Posterior vena cava (tissue), 2 donors: ENCODE measurements around the gene PRKD1. TPM values are rescaled to one million over a fixed set of nuclear protein-coding genes. Genes with fewer than 3 reads are reported as not detected.
"Not testable (repeated sequence)": the region's sequence is repeated elsewhere in the genome, so short reads cannot be mapped to it uniquely, and the experiment has no call there.

Experiments used
- DNase-seq: peaks from one replicate; pipeline ENCODE4 v3.0.0-alpha.2; 2020; ENCODE audit warnings: low spot score
- intact Hi-C, 2 donors: fragments of 100-400 bp; cut with DNase I; formaldehyde crosslinking; loops; one replicate each; pipeline versions ENCODE4 v1.14.1 to v1.14.2; 2022 to 2023
- total RNA-seq, 2 donors: library from RNA; stranded (reverse); fragmentation: NEBNext Ultra II Directional; extraction: Animal tissue kit (Norgen Biotek cat#: 25700); gene quantifications; one replicate each; pipeline ENCODE4 v1.2.1, GENCODE V29; 2021
- donor health status: DM: yes; HTN: yes; CAD: no.
- donor health status: DM: yes; HTN: yes; CAD: no.

PRKD1 gene
- total RNA-seq, 2 donors from 2014 or later: 38.7 to 44.2 TPM

DNA sequence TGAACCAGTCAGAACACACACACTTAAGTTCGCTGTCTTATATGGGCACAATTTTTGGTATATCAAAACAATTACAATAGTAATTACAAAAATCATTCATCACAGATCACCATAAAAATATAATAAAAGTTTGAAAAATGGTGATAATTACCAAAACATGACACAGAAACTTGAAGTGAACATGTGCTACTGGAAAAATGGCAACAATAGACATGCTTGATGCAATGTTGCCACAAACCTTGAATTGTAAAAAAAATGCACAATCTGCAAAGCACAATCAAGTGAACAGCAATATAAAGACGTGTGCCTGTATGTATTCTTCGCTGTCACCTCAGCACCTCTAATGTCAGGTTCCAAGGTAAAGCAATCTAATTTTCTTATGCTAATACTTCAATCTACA, 117.6 kb downstream of the PRKD1 start:
- intact Hi-C loops: no loop called here

DNA sequence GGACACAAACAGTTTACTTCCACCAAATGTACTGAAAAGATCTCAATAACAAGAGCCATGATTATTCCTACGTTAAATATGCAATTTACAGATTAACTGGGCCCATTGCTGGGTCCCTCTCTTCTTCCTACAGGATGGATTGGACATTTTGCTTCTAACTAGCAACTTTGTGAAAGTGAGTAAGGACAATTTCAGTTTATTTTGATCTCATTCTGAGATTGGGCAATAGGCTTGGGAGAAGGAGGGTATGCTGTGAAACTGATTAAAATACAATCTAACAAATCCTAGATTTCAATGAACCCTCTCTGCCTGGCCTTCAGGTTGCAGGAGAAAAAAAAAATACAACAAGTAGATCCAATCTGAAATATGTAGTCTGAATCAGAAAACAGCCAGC, 121.5 kb downstream of the PRKD1 start:
- intact Hi-C loops: no loop called here

More for the DNA sequence above, 117.6 kb downstream of the PRKD1 start:
- no peak for DNase-seq

DNA sequence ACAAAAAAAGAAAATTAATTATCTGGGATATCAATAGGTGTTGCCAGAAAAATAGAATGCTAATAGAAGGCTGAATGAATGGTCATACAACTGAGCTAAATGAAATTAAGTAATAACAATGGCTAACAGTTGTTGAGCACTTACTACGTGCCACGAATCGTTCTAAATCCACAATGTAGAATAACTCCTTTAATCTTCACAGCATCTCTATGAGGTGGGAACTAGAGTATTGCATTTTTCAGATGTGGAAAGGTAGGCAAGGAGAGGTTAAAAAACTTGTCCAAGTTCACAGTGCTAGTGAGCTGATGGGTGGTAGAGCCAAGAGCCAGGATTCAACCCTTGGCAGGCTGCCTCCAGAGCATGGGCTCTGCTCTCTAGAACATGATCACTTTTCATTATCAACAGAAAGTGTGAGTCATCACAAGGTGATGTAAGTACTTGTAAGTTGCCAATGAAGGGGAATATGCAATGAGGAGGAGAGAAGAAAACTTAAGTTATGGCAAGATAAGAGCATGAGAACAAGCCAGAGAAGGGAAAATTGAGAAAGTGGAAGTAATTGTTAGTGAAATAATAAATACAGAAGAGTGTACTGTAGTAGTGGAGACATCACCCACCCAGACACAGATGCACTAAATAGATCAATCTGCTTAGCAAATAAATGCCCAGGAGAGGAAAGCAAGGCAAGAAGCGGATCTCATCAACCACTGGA, 122.1 kb downstream of the PRKD1 start:
- intact Hi-C loops: no loop called here
- peak; percentile 87 for DNase-seq

More for the DNA sequence above, 121.5 kb downstream of the PRKD1 start:
- DNase-seq: no peak

DNA sequence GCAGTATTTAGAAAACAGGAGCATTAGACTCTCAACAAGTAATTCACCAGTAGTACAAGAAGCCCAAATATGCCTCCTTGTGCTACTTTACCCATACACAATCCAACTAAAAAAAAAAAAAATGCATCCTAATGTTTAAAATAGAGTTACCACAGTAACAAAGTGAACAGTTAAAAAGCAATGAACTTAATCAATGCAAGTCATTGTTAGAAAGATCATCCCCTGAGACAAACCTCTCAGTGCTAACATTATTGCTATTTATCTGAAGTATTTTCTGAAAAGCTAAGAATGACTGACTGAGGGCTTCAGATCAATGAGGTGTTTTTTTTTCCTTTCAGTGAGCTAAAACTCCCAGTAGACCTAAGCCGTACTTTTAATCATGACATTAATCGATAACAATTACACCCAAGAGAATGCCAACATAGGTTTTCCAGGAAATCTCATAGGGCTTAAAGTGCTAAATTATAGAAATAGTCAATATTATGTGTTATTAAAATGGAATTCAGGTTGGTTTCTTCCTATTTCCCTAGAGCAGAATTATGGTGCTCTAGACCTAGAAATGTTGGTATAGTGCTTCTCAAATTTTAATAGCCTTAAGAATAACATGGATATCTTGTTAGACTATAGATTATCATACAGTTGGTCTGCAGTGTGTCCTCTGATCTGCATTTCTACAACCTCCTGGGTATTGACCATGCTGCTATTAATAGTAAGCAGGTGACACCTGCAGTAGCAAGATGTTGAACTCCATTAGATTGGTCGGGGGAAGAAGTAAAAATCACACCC, 123.0 kb downstream of the PRKD1 start:
- intact Hi-C loops: no loop called here
- DNase-seq: no peak

GRCh38 chr14:29803045-29803444, 124.6 kb downstream of the PRKD1 start:
- no peak for DNase-seq
- intact Hi-C loops: no loop called here

DNA sequence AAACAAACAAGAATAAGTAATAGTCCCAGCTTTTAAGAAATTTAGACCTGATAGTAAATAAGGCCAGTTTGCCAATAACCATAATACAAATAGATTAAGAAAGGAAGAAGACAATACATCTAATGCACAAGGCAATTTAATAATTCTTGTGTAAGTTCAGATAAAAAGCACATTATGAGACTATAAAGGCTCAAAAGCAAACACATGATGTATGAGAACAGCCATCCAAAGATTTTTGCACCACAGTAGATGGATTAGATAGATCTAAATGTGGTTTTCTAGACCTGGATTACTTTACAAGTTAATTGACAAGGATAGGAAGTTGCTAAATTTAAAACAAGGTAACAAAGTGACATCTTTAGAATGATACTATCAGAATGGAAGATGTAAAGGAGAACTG, 125.4 kb downstream of the PRKD1 start:
- intact Hi-C loops: no loop called here
- no peak for DNase-seq

- intact Hi-C loops: no loop called here
- no peak for DNase-seq
Measured at GRCh38 chr14:29800961-29801360, 126.7 kb downstream of the PRKD1 start.

DNA sequence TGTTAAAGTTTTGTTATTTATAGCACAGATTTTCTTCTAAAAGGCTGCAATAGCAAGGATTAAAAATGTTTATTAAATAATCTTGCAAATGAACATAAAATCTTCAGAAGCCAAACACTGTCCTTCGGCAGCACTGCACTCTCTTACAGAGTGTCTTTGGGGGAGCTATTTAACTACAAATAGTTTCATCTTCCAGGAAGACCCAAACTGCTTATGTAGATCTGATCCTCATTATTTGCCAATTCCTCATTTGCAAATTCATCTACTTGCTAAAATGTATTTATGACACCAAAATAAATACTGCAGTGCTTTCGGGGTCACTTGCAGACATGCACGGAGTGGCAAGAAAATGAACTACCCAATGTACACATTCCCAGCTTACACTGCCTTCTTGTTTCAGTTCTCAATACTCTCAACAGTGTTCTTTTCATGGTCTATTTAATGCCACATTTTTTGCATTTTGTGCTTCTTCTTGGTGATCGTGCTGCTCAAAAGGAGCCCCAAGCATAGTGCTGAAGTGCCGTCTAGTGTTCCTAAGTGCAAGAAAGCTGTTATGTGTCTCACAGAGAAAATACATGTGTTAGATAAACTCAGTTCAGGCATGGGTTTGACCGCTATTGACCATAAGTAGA, 128.1 kb downstream of the PRKD1 start:
- intact Hi-C loops: no loop called here
- DNase-seq: no peak

- intact Hi-C loops: no loop called here
- no peak for DNase-seq
Measured at GRCh38 chr14:29798811-29799210, 128.8 kb downstream of the PRKD1 start.

DNA sequence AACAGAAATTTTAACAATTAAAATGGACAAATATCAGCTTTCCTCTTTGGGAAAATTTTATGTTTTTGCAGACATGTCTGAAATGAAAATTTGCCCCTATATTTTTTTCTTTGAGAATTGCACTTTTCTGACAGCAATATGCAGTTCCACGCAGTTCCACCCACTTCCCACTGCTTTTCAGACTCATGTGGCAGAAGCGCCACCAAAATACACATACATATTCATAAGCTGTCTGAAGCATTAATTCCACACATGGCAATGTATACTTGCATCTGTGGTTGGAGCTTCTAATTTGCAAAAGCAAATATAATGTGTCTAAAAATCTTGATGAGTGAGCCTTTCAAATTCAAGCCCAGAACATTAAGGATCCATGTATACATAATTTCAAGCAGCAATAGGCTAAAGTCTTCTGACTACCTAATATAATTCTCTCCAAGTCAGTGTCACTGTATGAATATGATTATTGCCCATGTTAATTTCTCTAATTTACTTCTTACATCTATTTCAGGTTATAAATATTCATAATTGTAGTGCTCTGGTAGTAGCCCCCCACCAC, 129.5 kb downstream of the PRKD1 start:
- intact Hi-C loops: no loop called here
- DNase-seq: no peak

- intact Hi-C loops: no loop called here
- no peak for DNase-seq
Measured at GRCh38 chr14:29796853-29797252, 130.8 kb downstream of the PRKD1 start.

DNA sequence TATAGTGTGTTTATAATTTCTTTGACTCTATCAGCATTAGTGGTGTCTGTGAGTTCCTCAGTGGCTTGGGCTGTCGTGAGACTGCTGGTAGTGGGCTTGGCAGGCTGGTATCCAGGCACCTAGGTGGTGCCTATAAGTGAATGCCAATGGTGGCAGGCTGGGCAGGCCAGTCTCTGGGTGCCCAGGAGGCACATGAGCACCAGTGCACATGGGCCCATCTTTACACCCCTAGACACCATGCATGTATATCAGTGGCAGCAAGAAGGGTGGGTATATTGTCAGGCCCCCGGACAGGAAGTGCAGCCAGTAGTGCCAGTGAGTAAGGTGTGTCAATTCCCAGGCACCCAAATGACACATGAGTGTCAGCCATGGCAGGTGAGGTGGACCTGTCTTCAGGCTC, 138.2 kb downstream of the PRKD1 start:
- intact Hi-C loops: no loop called here
- no peak for DNase-seq

GRCh38 chr14:29788093-29788492, 139.6 kb downstream of the PRKD1 start:
- DNase-seq: no peak
- intact Hi-C loops: no loop called here

- intact Hi-C loops: no loop called here
Measured at GRCh38 chr14:29783556-29783955, 144.1 kb downstream of the PRKD1 start.

GRCh38 chr14:29782041-29782440, 145.6 kb downstream of the PRKD1 start:
- DNase-seq: no peak
- intact Hi-C loops: no loop called here

More at GRCh38 chr14:29783556-29783955, 144.1 kb downstream of the PRKD1 start:
- DNase-seq: no peak

DNA sequence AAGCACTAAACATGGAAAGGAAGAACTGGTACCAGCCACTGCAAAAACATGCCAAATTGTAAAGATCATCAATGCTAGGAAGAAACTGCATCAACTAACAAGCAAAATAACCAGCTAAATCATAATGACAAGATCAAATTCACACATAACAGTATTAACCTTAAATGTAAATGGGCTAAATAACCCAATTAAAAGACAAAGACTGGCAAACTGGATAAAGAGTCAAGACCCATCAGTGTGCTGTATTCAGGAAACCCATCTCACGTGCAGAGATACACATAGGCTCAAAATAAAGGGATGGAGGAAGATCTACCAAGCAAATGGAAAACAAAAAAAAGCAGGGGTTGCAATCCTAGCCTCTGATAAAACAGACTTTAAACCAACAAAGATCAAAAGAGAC, 150.5 kb downstream of the PRKD1 start:
- intact Hi-C loops, DNase-seq: not testable (repeated sequence)

- intact Hi-C loops: no loop called here
- DNase-seq: no peak
Measured at GRCh38 chr14:29773990-29774389, 153.7 kb downstream of the PRKD1 start.

DNA sequence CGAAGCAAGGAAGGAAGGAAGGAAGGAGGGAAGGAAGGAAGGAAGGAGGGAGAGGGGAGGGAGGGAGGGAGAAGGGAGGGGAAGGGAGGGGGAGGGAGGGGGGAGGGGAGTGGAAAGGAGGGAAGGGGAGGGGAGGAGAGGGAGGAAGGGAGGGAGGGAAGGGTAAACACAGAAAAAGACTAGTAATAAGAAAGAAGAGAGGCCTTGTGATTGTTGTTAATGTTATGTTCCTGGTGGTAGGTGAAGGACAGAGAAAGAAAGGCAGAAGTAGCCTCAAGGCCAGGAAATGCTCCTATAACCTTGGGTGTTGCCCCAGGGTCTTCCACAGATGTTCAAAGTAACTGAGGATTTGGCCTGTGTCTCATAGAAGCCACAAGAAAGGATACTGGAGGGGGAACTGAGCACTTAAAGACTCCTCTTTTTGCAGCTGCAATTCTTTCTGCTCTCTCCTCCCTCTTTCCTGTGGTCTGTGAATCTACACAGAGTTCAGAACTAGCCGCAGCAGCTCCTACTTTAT, 164.2 kb downstream of the PRKD1 start:
- intact Hi-C loops: no loop called here

GRCh38 chr14:29759521-29760340, 167.9 kb downstream of the PRKD1 start:
- intact Hi-C loops: no loop called here
- DNase-seq: no peak

More for the DNA sequence above, 164.2 kb downstream of the PRKD1 start:
- DNase-seq: no peak
